ENCODE measurements around the gene RAB3B. TPM values are rescaled to one million over a fixed set of nuclear protein-coding genes. Genes with fewer than 3 reads are reported as not detected.

Gene RAB3B
- total RNA-seq, 1 donor from 2014 or later: 20.4 TPM

DNA sequence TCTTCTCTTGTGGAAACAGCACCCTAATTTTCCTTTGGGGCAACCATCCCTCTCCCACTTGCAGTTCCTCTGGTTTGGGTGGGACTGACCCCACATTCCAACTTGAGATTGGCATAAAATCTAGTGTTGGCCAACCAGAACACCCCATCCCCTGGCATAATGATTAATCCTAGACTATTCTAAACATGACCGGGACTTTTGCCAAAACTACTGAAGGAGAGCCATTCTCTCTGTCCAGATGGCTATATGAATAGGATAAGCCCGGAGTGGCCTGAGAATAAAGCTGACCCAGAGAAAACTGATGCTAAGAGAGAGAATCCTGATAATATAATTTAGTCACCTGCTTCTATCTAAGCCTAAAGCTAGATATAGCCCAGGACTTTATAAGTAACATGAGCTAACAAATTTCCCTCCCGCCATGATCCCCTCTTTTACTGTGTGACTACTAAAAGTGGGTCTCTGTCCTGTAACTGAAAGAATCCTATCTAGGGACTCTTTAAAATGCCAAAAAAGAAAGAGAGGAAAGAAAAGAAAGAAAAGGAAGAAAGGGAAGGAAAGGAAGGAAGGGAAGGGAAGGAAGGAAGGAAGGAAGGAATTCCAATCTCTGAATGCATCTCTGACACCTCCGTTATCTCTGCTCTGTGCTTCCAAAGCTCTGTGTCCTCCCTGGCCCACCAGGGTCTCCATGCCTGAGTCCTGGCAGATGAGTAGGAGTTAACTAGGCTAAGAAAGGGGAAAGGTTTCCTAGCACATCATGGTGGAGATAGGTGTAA lies 84.0 kb downstream of the RAB3B start:
- no peaks in the 10 kb centered on the region for H3K36me3 Mint-ChIP-seq
- H3K79me2 ChIP-seq (ENCODE audit: low read depth): no peaks in the 10 kb centered on the region
- no peak overlapping the region for H3K9ac ChIP-seq
- H3K4me3 Mint-ChIP-seq: no peak overlapping the region
- peaks cover 25% of the 10 kb centered on the region for H3K4me1 ChIP-seq
- no peaks in the 10 kb centered on the region for H3K27me3 ChIP-seq
- H3K9me3 Mint-ChIP-seq: peaks cover 4% of the 10 kb centered on the region
- no peak overlapping the region for H3K4me3 ChIP-seq
- no peak overlapping the region for H2AFZ ChIP-seq (replicated peaks)
- no peak for DNase-seq (ENCODE audit: low spot score)
- H3K4me2 ChIP-seq: no peak overlapping the region
- H3K36me3 ChIP-seq: no peaks in the 10 kb centered on the region
- no peak for TF ChIP-seq EZH2 (IDR thresholded peaks at IDR 0.05)
- no peak for TF ChIP-seq EZH2phosphoT487 (IDR thresholded peaks at IDR 0.05)
- TF ChIP-seq, protein P1, sequence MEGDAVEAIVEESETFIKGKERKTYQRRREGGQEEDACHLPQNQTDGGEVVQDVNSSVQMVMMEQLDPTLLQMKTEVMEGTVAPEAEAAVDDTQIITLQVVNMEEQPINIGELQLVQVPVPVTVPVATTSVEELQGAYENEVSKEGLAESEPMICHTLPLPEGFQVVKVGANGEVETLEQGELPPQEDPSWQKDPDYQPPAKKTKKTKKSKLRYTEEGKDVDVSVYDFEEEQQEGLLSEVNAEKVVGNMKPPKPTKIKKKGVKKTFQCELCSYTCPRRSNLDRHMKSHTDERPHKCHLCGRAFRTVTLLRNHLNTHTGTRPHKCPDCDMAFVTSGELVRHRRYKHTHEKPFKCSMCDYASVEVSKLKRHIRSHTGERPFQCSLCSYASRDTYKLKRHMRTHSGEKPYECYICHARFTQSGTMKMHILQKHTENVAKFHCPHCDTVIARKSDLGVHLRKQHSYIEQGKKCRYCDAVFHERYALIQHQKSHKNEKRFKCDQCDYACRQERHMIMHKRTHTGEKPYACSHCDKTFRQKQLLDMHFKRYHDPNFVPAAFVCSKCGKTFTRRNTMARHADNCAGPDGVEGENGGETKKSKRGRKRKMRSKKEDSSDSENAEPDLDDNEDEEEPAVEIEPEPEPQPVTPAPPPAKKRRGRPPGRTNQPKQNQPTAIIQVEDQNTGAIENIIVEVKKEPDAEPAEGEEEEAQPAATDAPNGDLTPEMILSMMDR (IDR thresholded peaks at IDR 0.05): no peak
- no peaks in the 10 kb centered on the region for H3K9me3 ChIP-seq (ENCODE audit: low read depth)
- H3K27me3 Mint-ChIP-seq (ENCODE audit: insufficient read depth, low read depth): peaks cover 24% of the 10 kb centered on the region
- peaks cover 7% of the 10 kb centered on the region for H3K4me1 Mint-ChIP-seq
- no peak overlapping the region for H3K27ac ChIP-seq
- peaks cover 20% of the 10 kb centered on the region for H3F3A ChIP-seq (ENCODE audit: low read depth)
- no peak overlapping the region for H3K27ac Mint-ChIP-seq
- no peaks in the 10 kb centered on the region for H4K20me1 ChIP-seq (ENCODE audit: low read depth)

DNA sequence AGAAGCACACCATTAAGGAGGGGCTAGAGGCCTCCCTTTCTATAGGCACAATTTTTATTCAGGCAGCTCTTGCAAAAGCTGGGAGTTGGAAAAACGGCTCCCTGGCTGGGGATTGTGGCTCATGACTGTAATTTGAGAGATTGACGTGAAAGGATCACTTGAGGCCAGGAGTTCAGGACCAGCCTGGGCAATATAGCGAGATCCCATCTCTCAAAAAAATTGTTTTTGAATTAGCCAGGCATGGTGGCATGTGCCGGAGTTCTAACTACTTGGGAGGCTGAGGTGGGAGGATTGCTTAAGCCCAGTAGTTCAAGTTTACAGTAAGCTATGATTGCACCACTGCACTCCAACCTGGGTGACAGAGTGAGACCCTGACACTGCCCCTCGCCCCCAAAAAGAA lies 88.0 kb downstream of the RAB3B start:
- no peak for TF ChIP-seq EZH2phosphoT487 (IDR thresholded peaks at IDR 0.05)
- no peak for TF ChIP-seq EZH2 (IDR thresholded peaks at IDR 0.05)
- TF ChIP-seq, protein P1 (IDR thresholded peaks at IDR 0.05): no peak
- Histone ChIP-seq H2AFZ (replicated peaks) (no peak overlapping the region), H3K36me3 (no peaks in the 10 kb centered on the region), H3K4me1 (peaks cover 5% of the 10 kb centered on the region), H3K9me3 (ENCODE audit: low read depth) (no peaks in the 10 kb centered on the region), H3F3A (ENCODE audit: low read depth) (no peaks in the 10 kb centered on the region), H3K9ac (no peak overlapping the region), H3K4me3 (no peak overlapping the region), H4K20me1 (ENCODE audit: low read depth) (no peaks in the 10 kb centered on the region), H3K79me2 (ENCODE audit: low read depth) (no peaks in the 10 kb centered on the region), H3K4me2 (no peak overlapping the region), H3K27ac (no peak overlapping the region), H3K27me3 (no peaks in the 10 kb centered on the region)
- H3K4me1 Mint-ChIP-seq: peaks cover 23% of the 10 kb centered on the region
- H3K27me3 Mint-ChIP-seq (ENCODE audit: insufficient read depth, low read depth): peaks cover 30% of the 10 kb centered on the region
- H3K36me3 Mint-ChIP-seq: no peaks in the 10 kb centered on the region
- H3K27ac Mint-ChIP-seq: no peak overlapping the region
- no peak for DNase-seq (ENCODE audit: low spot score)
- H3K4me3 Mint-ChIP-seq: no peak overlapping the region
- H3K9me3 Mint-ChIP-seq: peaks cover 6% of the 10 kb centered on the region

DNA sequence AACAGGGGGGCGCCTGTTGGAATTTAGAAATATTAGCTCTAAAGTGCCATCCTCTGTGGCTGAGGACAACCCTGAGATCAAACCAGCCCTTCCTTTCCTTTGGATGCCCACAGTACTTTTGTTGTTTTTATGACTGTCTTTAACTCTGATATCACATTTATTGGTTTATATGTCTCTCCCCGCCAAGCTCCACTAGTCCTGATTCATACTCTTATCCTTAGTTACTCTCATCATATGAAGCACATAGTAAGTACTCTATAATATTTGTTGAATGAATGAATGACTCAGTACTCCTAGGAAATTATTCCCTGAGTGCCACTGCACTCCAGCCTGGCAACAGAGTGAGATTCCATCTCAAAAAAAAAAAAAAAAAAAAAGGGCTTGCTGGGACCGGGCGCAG lies 89.3 kb downstream of the RAB3B start:
- Mint-ChIP-seq H3K4me3 (no peak overlapping the region), H3K36me3 (no peaks in the 10 kb centered on the region), H3K4me1 (peaks cover 22% of the 10 kb centered on the region), H3K27ac (no peak overlapping the region), H3K27me3 (ENCODE audit: insufficient read depth, low read depth) (peaks cover 27% of the 10 kb centered on the region), H3K9me3 (peaks cover 2% of the 10 kb centered on the region)
- no peaks in the 10 kb centered on the region for H3K79me2 ChIP-seq (ENCODE audit: low read depth)
- no peaks in the 10 kb centered on the region for H3K27me3 ChIP-seq
- TF ChIP-seq, protein P1 (IDR thresholded peaks at IDR 0.05): no peak
- no peak for TF ChIP-seq EZH2 (IDR thresholded peaks at IDR 0.05)
- no peak for TF ChIP-seq EZH2phosphoT487 (IDR thresholded peaks at IDR 0.05)
- no peaks in the 10 kb centered on the region for H3F3A ChIP-seq (ENCODE audit: low read depth)
- H3K9ac ChIP-seq: no peak overlapping the region
- no peak overlapping the region for H3K27ac ChIP-seq
- no peaks in the 10 kb centered on the region for H3K36me3 ChIP-seq
- no peak overlapping the region for H3K4me3 ChIP-seq
- no peaks in the 10 kb centered on the region for H4K20me1 ChIP-seq (ENCODE audit: low read depth)
- no peaks in the 10 kb centered on the region for H3K4me1 ChIP-seq
- no peak for DNase-seq (ENCODE audit: low spot score)
- H2AFZ ChIP-seq (replicated peaks): no peak overlapping the region
- H3K9me3 ChIP-seq (ENCODE audit: low read depth): no peaks in the 10 kb centered on the region
- H3K4me2 ChIP-seq: no peak overlapping the region
